Activated gamma-delta T cell treated with anti-CD3 and anti-CD28 coated beads, Interleukin-2, amount 50 U/mL, for 16 hours (primary cell): ENCODE measurements around the gene CRYBB2.
"Not testable (repeated sequence)": the region's sequence is repeated elsewhere in the genome, so short reads cannot be mapped to it uniquely, and the experiment has no call there.

Experiments
- DNase-seq: peaks from one replicate; pipeline ENCODE4 v3.0.0-alpha.2; 2020; ENCODE audit warnings: low read depth

CRYBB2 gene

GRCh38 chr22:25199731-25200520, 19.5 kb upstream of the CRYBB2 start, which contains the start of gene CRYBB3:
TSS of gene CRYBB3 (plus strand) at chr22:25199858. CDS start at chr22:25201397, 1,539 bp downstream.
- no peak for DNase-seq

GRCh38 chr22:25200967-25201366, 18.5 kb upstream of the CRYBB2 start:
- no peak for DNase-seq

GRCh38 chr22:25201557-25202273, 17.7 kb upstream of the CRYBB2 start:
- no peak for DNase-seq

- peak; percentile 29 for DNase-seq
Observed at GRCh38 chr22:25202290-25202921, 17.0 kb upstream of the CRYBB2 start.

GRCh38 chr22:25203082-25203481, 16.4 kb upstream of the CRYBB2 start:
- no peak for DNase-seq

- not testable (repeated sequence) for DNase-seq
Observed at GRCh38 chr22:25204547-25204946, 14.9 kb upstream of the CRYBB2 start.

GRCh38 chr22:25205847-25206246, 13.6 kb upstream of the CRYBB2 start:
- DNase-seq: no peak

- DNase-seq: no peak
Observed at GRCh38 chr22:25206998-25207397, 12.4 kb upstream of the CRYBB2 start.

GRCh38 chr22:25207553-25208157, 11.8 kb upstream of the CRYBB2 start:
- DNase-seq: no peak

GRCh38 chr22:25208328-25208727, 11.1 kb upstream of the CRYBB2 start:
- no peak for DNase-seq

GRCh38 chr22:25208743-25209505, 10.5 kb upstream of the CRYBB2 start:
- DNase-seq: no peak

- no peak for DNase-seq
Observed at GRCh38 chr22:25210793-25211192, 8.6 kb upstream of the CRYBB2 start.

- no peak for DNase-seq
Observed at GRCh38 chr22:25212337-25212736, 7.1 kb upstream of the CRYBB2 start.

- DNase-seq: no peak
Observed at GRCh38 chr22:25213221-25213620, 6.2 kb upstream of the CRYBB2 start.

GRCh38 chr22:25216230-25216629, 3.2 kb upstream of the CRYBB2 start:
- DNase-seq: no peak

- no peak for DNase-seq
Observed at GRCh38 chr22:25219948-25220442, 556 bp downstream of the CRYBB2 start.

- DNase-seq: no peak
Observed at GRCh38 chr22:25221790-25222189, 2.4 kb downstream of the CRYBB2 start.

- no peak for DNase-seq
Observed at GRCh38 chr22:25223269-25223850, 3.9 kb downstream of the CRYBB2 start.

- DNase-seq: no peak
Observed at GRCh38 chr22:25228822-25229221, 9.4 kb downstream of the CRYBB2 start.

- DNase-seq: not testable (repeated sequence)
Observed at GRCh38 chr22:25230760-25231159, 11.3 kb downstream of the CRYBB2 start.

- DNase-seq: no peak
Observed at GRCh38 chr22:25232301-25232700, 12.9 kb downstream of the CRYBB2 start.
